GM18505 (cell line): ENCODE results near the gene RNF223.
"Not testable (repeated sequence)": the region's sequence is repeated elsewhere in the genome, so short reads cannot be mapped to it uniquely, and the experiment has no call there.

Experiments used
- ATAC-seq: cut with Tn5 transposase; IDR thresholded peaks from one replicate; pipeline ENCODE4 v1.9.1; 2021; ENCODE audit not compliant: unreplicated experiment
- POLR2A ChIP-seq: IDR thresholded peaks from 4 replicates; pipeline ENCODE4 v1.6.1; 2011; ENCODE audit warnings: borderline replicate concordance; ENCODE audit not compliant: insufficient read depth, insufficient read length; ENCODE audit errors: extremely low read depth

RNF223 gene

GRCh38 chr1:1037366-1038327, 36.5 kb downstream of the RNF223 start:
- TF ChIP-seq POLR2A = no peak
- ATAC-seq = no peak

GRCh38 chr1:1035291-1035943, 38.7 kb downstream of the RNF223 start:
- no peak for ATAC-seq
- no peak for TF ChIP-seq POLR2A

GRCh38 chr1:1034439-1034781, 39.7 kb downstream of the RNF223 start:
- no peak for TF ChIP-seq POLR2A
- ATAC-seq = no peak

GRCh38 chr1:1033731-1034438, 40.2 kb downstream of the RNF223 start:
- TF ChIP-seq POLR2A = no peak
- no peak for ATAC-seq

GRCh38 chr1:1033009-1033587, 41.0 kb downstream of the RNF223 start:
- ATAC-seq = peak; percentile 72
- no peak for TF ChIP-seq POLR2A

- no peak for TF ChIP-seq POLR2A
- no peak for ATAC-seq
These were observed 41.7 kb downstream of the RNF223 start for GRCh38 chr1:1032424-1032823.

GRCh38 chr1:1031659-1032235, 42.4 kb downstream of the RNF223 start:
- no peak for ATAC-seq
- no peak for TF ChIP-seq POLR2A

DNA sequence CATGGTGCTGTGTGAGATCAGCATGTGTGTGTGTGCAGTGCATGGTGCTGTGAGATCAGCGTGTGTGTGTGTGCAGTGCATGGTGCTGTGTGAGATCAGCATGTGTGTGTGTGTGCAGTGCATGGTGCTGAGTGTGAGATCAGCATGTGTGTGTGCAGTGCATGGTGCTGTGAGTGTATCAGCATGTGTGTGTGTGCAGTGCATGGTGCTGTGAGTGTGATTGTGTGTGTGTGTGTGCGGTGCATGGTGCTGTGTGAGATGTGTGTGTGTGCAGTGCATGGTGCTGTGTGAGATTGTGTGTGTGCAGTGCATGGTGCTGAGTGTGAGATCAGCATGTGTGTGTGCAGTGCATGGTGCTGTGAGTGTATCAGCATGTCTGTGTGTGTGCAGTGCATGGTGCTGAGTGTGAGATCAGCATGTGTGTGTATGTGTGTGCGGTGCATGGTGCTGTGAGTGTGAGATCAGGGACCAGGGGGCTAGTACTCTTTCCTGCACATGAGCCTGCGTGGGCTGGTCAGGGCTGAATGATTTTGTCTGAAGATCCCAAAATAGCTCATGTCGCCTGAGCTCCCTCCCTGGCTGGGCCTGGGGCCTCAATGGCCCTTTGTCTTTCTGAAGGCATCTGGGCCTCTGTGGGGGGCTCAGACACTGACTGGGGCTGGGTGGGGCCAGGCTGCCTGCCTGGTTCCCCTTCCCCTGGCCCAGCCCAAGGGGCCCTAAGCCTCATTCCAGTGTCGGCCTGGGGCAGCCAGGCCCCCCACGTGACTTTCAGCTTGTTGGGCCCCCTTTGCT, 43.0 kb downstream of the RNF223 start:
- not testable (repeated sequence) for ATAC-seq

GRCh38 chr1:1027791-1028190, 46.3 kb downstream of the RNF223 start:
- no peak for ATAC-seq
- no peak for TF ChIP-seq POLR2A

DNA sequence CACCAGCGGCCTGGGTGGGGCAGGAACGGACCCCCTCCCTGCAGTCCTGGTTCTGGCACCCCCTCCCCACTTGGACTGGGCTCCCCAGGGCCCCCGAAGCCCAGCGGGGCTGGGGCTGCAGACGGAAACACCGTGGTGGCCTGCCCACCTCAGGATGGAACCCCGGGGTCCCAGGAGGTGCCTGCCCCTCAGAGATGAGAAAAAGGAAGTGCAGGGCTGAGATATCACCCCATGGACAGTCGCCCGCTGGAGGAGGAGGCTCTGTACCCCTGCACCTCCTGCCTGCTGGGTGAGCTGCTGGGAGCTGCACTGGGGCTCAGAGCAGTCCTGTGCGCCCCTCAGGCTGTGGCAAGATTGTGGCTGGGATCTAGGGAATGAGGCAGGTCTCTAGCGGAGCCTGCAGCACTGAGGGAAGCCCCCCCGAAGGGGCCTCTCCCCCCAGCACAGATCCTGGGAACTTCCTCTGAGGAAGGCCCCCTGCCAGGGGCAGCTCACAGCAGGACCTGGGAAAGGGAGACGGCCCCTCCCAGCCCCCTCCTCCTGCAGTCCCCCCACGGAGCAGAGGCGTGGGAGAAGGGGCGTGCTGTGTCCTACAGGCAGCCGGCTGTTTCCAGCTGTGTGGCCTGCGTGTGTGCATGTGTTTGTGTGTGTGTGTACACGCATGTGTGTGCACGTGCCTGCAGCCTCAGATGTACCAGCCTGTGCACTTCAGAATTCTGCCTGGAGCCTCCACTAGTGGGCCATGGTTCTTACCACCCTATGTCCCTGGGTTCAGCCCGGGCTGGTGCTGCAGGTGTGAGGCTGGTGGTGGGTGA, 47.3 kb downstream of the RNF223 start:
- TF ChIP-seq POLR2A = no peak

DNA sequence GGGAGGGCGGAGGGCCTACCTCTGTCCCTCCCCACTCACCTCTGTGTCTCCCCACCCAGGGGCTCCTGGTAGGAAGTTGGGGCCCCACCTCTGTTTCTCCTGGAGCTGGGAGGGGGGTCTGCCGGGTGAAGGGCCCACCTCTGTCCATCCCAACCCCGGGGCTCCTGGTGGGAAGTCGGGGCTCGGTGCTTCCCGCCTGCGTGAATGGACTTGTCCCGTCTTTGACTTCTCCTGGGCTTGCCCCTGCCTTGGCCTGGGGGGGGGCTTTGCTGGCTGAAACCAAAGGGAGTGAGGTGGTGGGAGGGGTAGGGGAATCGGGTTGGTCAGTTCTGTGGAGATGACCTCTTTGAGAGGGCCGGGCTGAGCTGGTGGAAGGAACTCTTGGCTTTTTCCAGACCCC, 48.4 kb downstream of the RNF223 start:
- no peak for ATAC-seq
- TF ChIP-seq POLR2A = no peak

More for the DNA sequence above, 47.3 kb downstream of the RNF223 start:
- ATAC-seq = no peak
